HepG2 (cell line): ENCODE measurements around the gene RSPH9. TPM values are rescaled to one million over a fixed set of nuclear protein-coding genes. Genes with fewer than 3 reads are reported as not detected.

ENCODE experiments used
- FOXO1 ChIP-seq: sonication (generic); formaldehyde crosslinking; IDR thresholded peaks from 2 replicates; pipeline ENCODE4 v1.4.0; 2020; ENCODE audit warnings: missing genetic modification reagents
- MED1 ChIP-seq: sonication (generic); formaldehyde crosslinking; IDR thresholded peaks from 2 replicates; pipeline ENCODE4 v1.4.0; 2020; ENCODE audit warnings: missing genetic modification reagents
- MYPOP ChIP-seq: sonication (generic); formaldehyde crosslinking; IDR thresholded peaks from 2 replicates; pipeline ENCODE4 v1.8.1; 2023; ENCODE audit warnings: mild to moderate bottlenecking, moderate library complexity, missing genetic modification reagents
- SOX6 ChIP-seq, 2 experiments: fragments of 450-650 bp in 1 of 2; sonication (generic) in 1 of 2; formaldehyde crosslinking in 1 of 2; IDR thresholded peaks; 2 replicates each; pipeline versions ENCODE4 v1.4.0 to v1.6.1; 2017 to 2020; ENCODE audit warnings: antibody characterized with exemption in 1 of 2, mild to moderate bottlenecking in 1 of 2, missing genetic modification reagents in 1 of 2
- TEAD3 ChIP-seq: optimal IDR thresholded peaks from 2 replicates; pipeline ENCODE3; 2016; ENCODE audit warnings: borderline replicate concordance
- ZMAT3 ChIP-seq: sonication (generic); formaldehyde crosslinking; conservative IDR thresholded peaks from 2 replicates; pipeline ENCODE4 v1.7.0; 2021; ENCODE audit warnings: missing genetic modification reagents
- ZNF160 ChIP-seq: sonication (generic); formaldehyde crosslinking; IDR thresholded peaks from 2 replicates; pipeline ENCODE4 v1.8.0; 2022; ENCODE audit warnings: mild to moderate bottlenecking, inconsistent platforms, missing genetic modification reagents
- ZNF317 ChIP-seq: sonication (generic); formaldehyde crosslinking; IDR thresholded peaks from 2 replicates; pipeline ENCODE4 v1.5.0; 2020; ENCODE audit warnings: mild to moderate bottlenecking, missing genetic modification reagents
- ZNF350 ChIP-seq: sonication (generic); formaldehyde crosslinking; IDR thresholded peaks from 2 replicates; pipeline ENCODE4 v1.4.0; 2020; ENCODE audit warnings: mild to moderate bottlenecking, low read depth, missing genetic modification reagents, borderline replicate concordance
- ZNF761 ChIP-seq: sonication (generic); formaldehyde crosslinking; conservative IDR thresholded peaks from 2 replicates; pipeline ENCODE4 v1.4.0; 2020; ENCODE audit warnings: mild to moderate bottlenecking, missing genetic modification reagents
- ZNF768 ChIP-seq: sonication (generic); formaldehyde crosslinking; IDR thresholded peaks from 2 replicates; pipeline ENCODE4 v1.4.0; 2020; ENCODE audit warnings: missing genetic modification reagents
- polyA plus RNA-seq, 8 experiments: library from polyadenylated mRNA; depleted of rRNA in 3 of 8; stranded (reverse) in 7 of 8; unstranded in 1 of 8; fragments of >200 nt; fragmentation: Illumina TruSeq in 4 of 8; extraction: Trizol in 4 of 8; gene quantifications; 2 replicates each; pipeline versions ENCODE4 v1.2.1 to v1.2.3, GENCODE V29; 2011 to 2016; ENCODE audit warnings: low read depth in 4 of 8, missing spikeins in 1 of 8, mixed read lengths in 1 of 8; ENCODE audit not compliant: insufficient read depth in 1 of 8
- total RNA-seq, 5 experiments: library from RNA; depleted of rRNA; stranded (reverse); fragments of >200 nt; fragmentation: Illumina TruSeq; extraction: Trizol; gene quantifications; 2 replicates each; pipeline ENCODE4 v1.2.3, GENCODE V29; 2016; ENCODE audit warnings: low read depth in 1 of 5
- TF ChIP-seq, protein P1 (sequence below): fragments of 450-650 bp; IDR thresholded peaks from 2 replicates; pipeline ENCODE4 v1.6.1; 2016
- TF ChIP-seq, protein P2 (sequence below): sonication (generic); formaldehyde crosslinking; IDR thresholded peaks from 2 replicates; pipeline ENCODE4 v1.4.0; 2020; ENCODE audit warnings: mild to moderate bottlenecking, missing genetic modification reagents
- TF ChIP-seq, protein P3 (sequence below): sonication (generic); formaldehyde crosslinking; IDR thresholded peaks from 2 replicates; pipeline ENCODE4 v1.4.0; 2020; ENCODE audit warnings: missing genetic modification reagents, mild to moderate bottlenecking, borderline replicate concordance
- TF ChIP-seq, protein P4 (sequence below): sonication (generic); formaldehyde crosslinking; IDR thresholded peaks from 2 replicates; pipeline ENCODE4 v1.5.1; 2020; ENCODE audit warnings: missing genetic modification reagents, mild to moderate bottlenecking, borderline replicate concordance
- TF ChIP-seq, protein P5 (sequence below): IDR thresholded peaks from 2 replicates; pipeline ENCODE4 v1.6.1; 2018; ENCODE audit warnings: missing genetic modification reagents, mild to moderate bottlenecking, missing compliant biosample characterization

Gene RSPH9
- total and polyA plus RNA-seq, 2 of the 13 experiments (the other 11 are each of a cell fraction or from before 2014, with no cell fraction given), result 0.04 TPM; not detected in 1

GRCh38 chr6:43667245-43668150 is 22.7 kb downstream of the RSPH9 start (continued):
- TF ChIP-seq, protein P1, sequence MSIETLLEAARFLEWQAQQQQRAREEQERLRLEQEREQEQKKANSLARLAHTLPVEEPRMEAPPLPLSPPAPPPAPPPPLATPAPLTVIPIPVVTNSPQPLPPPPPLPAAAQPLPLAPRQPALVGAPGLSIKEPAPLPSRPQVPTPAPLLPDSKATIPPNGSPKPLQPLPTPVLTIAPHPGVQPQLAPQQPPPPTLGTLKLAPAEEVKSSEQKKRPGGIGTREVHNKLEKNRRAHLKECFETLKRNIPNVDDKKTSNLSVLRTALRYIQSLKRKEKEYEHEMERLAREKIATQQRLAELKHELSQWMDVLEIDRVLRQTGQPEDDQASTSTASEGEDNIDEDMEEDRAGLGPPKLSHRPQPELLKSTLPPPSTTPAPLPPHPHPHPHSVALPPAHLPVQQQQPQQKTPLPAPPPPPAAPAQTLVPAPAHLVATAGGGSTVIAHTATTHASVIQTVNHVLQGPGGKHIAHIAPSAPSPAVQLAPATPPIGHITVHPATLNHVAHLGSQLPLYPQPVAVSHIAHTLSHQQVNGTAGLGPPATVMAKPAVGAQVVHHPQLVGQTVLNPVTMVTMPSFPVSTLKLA, result no peak
- TF ChIP-seq MYPOP (CRISPR knock-in tag), result no peak; the same call in 1 of the 2 replicates
- peak; percentile 84 for TF ChIP-seq TEAD3 (CRISPR knock-in tag)
- TF ChIP-seq MED1 (CRISPR knock-in tag), result peak; percentile 82
- peak; percentile 57; the same call in 1 of the 2 replicates for TF ChIP-seq ZMAT3
- peak; percentile 28 for TF ChIP-seq ZNF768 (CRISPR knock-in tag)
- TF ChIP-seq SOX6 (IDR thresholded peaks at IDR 0.05), result no peak
- peak; percentile 41; the same call in 1 of the 2 replicates for TF ChIP-seq SOX6 (CRISPR knock-in tag; IDR thresholded peaks at IDR 0.05)
- peak; percentile 84; the same call in 1 of the 2 replicates for TF ChIP-seq ZNF350 (CRISPR knock-in tag)
- TF ChIP-seq, protein P2, sequence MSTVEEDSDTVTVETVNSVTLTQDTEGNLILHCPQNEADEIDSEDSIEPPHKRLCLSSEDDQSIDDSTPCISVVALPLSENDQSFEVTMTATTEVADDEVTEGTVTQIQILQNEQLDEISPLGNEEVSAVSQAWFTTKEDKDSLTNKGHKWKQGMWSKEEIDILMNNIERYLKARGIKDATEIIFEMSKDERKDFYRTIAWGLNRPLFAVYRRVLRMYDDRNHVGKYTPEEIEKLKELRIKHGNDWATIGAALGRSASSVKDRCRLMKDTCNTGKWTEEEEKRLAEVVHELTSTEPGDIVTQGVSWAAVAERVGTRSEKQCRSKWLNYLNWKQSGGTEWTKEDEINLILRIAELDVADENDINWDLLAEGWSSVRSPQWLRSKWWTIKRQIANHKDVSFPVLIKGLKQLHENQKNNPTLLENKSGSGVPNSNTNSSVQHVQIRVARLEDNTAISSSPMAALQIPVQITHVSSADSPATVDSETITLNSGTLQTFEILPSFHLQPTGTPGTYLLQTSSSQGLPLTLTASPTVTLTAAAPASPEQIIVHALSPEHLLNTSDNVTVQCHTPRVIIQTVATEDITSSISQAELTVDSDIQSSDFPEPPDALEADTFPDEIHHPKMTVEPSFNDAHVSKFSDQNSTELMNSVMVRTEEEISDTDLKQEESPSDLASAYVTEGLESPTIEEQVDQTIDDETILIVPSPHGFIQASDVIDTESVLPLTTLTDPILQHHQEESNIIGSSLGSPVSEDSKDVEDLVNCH, result no peak
- TF ChIP-seq FOXO1 (CRISPR knock-in tag), result peak; percentile 58; the same call in 1 of the 2 replicates
- TF ChIP-seq, protein P3, sequence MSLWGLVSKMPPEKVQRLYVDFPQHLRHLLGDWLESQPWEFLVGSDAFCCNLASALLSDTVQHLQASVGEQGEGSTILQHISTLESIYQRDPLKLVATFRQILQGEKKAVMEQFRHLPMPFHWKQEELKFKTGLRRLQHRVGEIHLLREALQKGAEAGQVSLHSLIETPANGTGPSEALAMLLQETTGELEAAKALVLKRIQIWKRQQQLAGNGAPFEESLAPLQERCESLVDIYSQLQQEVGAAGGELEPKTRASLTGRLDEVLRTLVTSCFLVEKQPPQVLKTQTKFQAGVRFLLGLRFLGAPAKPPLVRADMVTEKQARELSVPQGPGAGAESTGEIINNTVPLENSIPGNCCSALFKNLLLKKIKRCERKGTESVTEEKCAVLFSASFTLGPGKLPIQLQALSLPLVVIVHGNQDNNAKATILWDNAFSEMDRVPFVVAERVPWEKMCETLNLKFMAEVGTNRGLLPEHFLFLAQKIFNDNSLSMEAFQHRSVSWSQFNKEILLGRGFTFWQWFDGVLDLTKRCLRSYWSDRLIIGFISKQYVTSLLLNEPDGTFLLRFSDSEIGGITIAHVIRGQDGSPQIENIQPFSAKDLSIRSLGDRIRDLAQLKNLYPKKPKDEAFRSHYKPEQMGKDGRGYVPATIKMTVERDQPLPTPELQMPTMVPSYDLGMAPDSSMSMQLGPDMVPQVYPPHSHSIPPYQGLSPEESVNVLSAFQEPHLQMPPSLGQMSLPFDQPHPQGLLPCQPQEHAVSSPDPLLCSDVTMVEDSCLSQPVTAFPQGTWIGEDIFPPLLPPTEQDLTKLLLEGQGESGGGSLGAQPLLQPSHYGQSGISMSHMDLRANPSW (CRISPR knock-in tag), result peak; percentile 88; the same call in 1 of the 2 replicates
- TF ChIP-seq ZNF160 (CRISPR knock-in tag), result peak; percentile 73; the same call in 1 of the 2 replicates
- no peak for TF ChIP-seq ZNF761 (CRISPR knock-in tag)
- TF ChIP-seq, protein P4, sequence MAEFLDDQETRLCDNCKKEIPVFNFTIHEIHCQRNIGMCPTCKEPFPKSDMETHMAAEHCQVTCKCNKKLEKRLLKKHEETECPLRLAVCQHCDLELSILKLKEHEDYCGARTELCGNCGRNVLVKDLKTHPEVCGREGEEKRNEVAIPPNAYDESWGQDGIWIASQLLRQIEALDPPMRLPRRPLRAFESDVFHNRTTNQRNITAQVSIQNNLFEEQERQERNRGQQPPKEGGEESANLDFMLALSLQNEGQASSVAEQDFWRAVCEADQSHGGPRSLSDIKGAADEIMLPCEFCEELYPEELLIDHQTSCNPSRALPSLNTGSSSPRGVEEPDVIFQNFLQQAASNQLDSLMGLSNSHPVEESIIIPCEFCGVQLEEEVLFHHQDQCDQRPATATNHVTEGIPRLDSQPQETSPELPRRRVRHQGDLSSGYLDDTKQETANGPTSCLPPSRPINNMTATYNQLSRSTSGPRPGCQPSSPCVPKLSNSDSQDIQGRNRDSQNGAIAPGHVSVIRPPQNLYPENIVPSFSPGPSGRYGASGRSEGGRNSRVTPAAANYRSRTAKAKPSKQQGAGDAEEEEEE, result no peak
- TF ChIP-seq, protein P5, sequence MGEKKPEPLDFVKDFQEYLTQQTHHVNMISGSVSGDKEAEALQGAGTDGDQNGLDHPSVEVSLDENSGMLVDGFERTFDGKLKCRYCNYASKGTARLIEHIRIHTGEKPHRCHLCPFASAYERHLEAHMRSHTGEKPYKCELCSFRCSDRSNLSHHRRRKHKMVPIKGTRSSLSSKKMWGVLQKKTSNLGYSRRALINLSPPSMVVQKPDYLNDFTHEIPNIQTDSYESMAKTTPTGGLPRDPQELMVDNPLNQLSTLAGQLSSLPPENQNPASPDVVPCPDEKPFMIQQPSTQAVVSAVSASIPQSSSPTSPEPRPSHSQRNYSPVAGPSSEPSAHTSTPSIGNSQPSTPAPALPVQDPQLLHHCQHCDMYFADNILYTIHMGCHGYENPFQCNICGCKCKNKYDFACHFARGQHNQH (CRISPR knock-in tag), result peak; percentile 58; the same call in 1 of the 2 replicates
- TF ChIP-seq ZNF317 (CRISPR knock-in tag), result no peak
